GM10266 (cell line): Measurements from ENCODE around the gene FXR2.

Experiments
- DNase-seq: peaks from one replicate; pipeline ENCODE4 v3.0.0; 2012; ENCODE audit errors: extremely low spot score
- TF ChIP-seq, protein P1 (sequence below): IDR thresholded peaks from 2 replicates; pipeline ENCODE4 v1.5.1; 2012; ENCODE audit warnings: mild to moderate bottlenecking, low read depth; ENCODE audit not compliant: control insufficient read depth, insufficient read depth; ENCODE audit errors: missing control alignments

FXR2 gene

DNA sequence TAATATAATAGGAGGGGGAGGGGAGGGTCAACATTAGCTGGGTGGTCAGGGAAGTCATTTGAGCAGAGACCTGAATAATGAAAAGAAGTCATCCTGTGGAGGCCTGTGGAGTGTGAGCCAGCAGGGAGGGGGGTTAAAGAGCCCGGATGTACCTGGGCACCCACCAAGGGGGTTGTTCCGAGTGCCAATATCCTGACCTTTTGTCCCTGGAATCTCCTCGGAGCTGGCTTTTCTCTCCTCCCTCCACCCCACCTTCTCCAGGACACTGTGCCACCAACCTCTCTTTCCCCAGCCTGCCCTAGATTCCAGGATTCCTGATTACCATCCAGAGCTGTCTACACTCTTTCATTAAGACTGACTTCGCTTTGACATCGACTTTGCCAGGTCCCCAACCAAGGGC is 21.5 kb upstream of the FXR2 start:
- TF ChIP-seq, protein P1, sequence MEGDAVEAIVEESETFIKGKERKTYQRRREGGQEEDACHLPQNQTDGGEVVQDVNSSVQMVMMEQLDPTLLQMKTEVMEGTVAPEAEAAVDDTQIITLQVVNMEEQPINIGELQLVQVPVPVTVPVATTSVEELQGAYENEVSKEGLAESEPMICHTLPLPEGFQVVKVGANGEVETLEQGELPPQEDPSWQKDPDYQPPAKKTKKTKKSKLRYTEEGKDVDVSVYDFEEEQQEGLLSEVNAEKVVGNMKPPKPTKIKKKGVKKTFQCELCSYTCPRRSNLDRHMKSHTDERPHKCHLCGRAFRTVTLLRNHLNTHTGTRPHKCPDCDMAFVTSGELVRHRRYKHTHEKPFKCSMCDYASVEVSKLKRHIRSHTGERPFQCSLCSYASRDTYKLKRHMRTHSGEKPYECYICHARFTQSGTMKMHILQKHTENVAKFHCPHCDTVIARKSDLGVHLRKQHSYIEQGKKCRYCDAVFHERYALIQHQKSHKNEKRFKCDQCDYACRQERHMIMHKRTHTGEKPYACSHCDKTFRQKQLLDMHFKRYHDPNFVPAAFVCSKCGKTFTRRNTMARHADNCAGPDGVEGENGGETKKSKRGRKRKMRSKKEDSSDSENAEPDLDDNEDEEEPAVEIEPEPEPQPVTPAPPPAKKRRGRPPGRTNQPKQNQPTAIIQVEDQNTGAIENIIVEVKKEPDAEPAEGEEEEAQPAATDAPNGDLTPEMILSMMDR: no peak
- no peak for DNase-seq

DNA sequence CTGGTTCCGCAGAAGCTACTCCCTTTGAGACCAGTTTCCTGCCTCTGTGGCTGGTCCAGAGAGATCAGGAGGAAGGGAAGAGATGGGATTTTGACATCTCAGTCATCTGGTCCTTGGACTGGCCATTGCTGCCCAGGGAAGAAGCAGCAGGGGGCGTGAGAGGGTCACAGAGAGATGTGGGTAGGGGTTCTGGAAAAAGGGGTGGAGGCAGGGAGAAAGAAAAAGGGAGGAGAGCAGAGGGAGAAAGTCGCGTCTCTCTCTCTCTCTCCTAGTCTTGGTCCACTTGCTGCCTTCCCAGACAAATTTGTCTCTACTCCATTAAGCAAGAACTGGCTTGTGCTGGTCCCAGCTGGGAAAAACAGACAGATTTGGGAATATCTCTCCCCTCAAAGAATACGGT is 19.7 kb upstream of the FXR2 start:
- TF ChIP-seq, protein P1: peak; percentile 57
- no peak for DNase-seq

DNA sequence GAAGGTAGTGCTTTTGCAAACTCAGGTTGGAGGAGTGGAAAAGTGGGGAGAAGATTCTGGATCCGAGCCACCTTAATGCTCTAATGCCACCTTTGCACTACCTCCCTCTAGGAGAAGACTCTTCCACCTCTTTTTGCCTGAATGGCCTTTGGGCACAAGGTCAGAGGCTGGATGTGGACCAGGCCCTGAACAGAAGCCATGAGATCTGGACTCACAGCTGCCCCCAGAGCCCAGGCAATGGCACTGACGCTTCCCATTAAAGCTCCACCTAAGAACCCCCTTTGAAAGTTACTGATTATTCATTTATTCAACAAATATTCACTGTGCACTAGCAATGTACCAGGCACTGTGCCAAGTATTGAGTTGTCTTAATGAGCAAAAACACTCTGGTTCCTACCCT is 18.4 kb upstream of the FXR2 start:
- TF ChIP-seq, protein P1: no peak
- DNase-seq: no peak

DNA sequence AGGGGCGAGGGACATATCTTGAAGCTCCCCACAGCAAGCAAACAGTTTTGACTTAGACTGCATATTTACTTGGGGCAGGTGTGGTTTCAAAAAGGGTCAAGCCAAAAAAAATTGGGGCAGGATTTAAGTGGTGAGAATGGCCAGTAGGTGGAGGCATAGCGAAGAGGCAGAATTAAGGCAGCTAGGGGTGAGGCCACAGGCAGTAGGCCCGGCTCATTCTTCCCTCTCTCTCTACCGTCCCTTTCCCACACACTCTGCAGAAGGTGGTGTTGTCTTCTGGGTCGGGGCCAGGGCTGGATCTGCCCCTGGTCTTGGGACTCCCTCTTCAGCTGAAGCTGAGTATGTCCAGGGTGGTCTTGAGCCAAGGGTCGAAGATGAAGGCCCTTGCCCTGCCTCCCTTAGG is 17.8 kb upstream of the FXR2 start:
- DNase-seq: peak; percentile 75
- TF ChIP-seq, protein P1: peak; percentile 67

DNA sequence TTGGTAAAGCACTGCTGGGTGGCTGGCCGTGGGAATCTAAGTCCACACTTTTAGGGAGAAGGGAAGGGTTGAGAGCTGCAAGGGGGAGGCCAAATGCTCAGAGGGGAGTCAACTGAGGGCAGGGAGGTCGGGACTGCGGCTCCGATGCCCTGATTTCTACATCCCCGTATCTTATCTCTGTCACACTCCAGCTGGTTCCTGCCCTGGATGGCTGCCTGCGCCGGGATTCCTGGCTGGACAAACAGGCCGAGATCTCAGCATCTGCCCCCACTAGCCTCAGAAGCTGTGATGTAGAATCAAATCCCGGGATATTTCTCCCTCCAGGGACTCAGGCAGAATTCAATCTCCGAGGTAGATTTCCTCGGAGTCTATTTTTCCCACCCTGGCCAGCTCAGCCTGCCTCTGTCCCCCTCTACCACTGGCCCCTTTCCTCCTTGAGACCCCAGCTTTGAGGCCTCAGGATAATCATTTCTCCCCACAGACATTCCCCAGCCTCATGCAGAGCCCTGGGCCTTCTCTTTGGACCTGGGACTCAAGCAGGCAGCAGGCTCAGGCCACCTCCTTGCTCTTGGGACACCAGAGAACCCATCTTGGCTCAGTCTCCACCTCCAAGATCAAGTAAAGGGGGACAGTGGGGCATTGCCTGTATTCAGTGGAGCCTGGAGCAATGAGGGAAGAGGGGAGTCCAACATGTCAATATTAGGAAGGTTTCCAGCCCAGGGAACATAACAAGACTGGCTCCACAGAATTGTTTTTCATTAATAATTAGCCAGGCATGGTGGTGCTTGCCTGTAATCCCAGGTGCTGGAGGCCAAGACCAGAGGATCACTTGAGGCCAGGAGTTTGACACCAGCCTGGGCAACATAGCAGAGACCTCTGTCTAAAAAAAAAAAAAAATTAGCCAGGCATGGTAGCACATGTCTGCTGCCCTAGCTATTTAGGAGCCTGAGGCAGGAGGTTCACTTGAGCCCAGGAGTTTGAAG is 17.0 kb upstream of the FXR2 start:
- TF ChIP-seq, protein P1: no peak
- no peak for DNase-seq

DNA sequence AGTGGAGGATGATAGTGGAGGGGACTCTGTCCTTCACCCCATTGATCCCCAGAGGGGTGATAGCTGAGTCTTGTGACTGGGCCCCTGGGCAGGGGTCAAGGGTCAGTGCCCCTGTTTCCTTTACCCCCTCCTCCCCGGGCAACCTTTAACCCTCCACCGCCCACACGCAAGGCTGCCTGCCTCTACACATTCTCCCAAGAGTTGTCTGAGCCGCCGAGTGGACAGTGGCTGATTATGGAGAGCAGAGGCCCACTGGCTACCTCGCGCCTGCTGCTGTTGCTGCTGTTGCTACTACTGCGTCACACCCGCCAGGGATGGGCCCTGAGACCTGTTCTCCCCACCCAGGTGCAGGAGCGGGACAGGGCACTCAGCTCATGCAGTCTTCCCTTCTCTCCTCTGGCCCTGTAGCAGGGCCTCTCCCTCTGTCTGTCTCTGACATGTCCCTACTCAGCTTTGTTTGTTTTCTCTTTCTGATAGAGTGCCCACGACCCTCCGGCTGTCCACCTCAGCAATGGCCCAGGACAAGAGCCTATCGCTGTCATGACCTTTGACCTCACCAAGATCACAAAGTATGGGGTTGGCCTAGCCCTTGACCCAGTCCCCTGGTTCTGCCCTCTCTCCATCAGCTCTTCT is 15.4 kb upstream of the FXR2 start, which contains the start of gene SHBG:
Gene SHBG (plus strand): TSS at position 197 of the 633 bp plus-strand sequence. CDS start 38 bp downstream, at position 235.
- TF ChIP-seq, protein P1: no peak
- DNase-seq: no peak
